ENCODE data around the gene GPRC5A. TPM values are rescaled to one million over a fixed set of nuclear protein-coding genes. Genes with fewer than 3 reads are reported as not detected.
"Not testable (repeated sequence)": the region's sequence is repeated elsewhere in the genome, so short reads cannot be mapped to it uniquely, and the experiment has no call there.

The GPRC5A gene
- total and polyA plus RNA-seq, 4 donors = 4.6 to 86.0 (median 22.5) TPM

DNA sequence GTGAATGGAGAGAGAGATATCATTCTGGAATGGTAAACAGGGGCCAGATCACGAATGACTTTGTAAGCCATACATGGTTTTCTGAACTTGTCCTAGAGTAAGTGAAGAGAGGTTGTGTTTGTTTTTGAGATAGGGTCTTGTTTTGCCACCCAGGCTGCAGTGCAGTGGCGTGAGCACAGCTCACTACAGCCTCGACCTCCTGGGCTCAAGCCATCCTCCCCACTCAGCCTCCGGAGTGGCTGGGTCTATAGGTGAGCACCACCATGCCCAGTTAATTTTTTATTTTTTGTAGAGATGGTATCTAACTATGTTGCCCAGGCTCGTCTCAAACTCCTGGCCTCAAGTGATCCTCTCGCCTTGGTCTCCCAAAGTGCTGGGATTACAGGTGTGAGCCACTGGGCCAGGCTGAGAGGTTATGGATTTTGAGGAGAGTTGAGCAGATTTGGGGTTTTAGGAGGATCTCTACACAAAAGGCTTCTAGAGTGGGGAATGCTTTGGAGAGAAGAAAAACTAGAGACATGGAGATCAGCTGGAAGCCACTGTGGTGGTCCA is 19.7 kb upstream of the GPRC5A start:
- no peaks in the 10 kb centered on the region for H3K4me1 ChIP-seq (ENCODE audit: control insufficient read depth in 1 of 2, insufficient read depth in 2 of 2, low read length in 2 of 2)
- no peak overlapping the region for H3K27ac ChIP-seq (ENCODE audit: low read depth in 1 of 2, low read length in 2 of 2)
- intact Hi-C loops (cut with DNase I) = no loop called here
- no peaks in the 10 kb centered on the region for H3K9me3 ChIP-seq (ENCODE audit: control insufficient read depth, low read length)
- DNase-seq (no peak), ATAC-seq (ENCODE audit: low FRiP score) (no peak)
- H3K27me3 ChIP-seq (ENCODE audit: control insufficient read depth in 1 of 2, insufficient read depth in 2 of 2, low read length in 1 of 2) = no peaks in the 10 kb centered on the region
- H3K4me3 ChIP-seq (ENCODE audit: low read length in 2 of 2) = no peak overlapping the region
- H3K36me3 ChIP-seq (ENCODE audit: control insufficient read depth in 1 of 2, insufficient read depth in 2 of 2, low read length in 1 of 2) = no peaks in the 10 kb centered on the region
- 86 to 91% methylated on average over 6 of the region's 6 CpGs for WGBS, 2 donors

DNA sequence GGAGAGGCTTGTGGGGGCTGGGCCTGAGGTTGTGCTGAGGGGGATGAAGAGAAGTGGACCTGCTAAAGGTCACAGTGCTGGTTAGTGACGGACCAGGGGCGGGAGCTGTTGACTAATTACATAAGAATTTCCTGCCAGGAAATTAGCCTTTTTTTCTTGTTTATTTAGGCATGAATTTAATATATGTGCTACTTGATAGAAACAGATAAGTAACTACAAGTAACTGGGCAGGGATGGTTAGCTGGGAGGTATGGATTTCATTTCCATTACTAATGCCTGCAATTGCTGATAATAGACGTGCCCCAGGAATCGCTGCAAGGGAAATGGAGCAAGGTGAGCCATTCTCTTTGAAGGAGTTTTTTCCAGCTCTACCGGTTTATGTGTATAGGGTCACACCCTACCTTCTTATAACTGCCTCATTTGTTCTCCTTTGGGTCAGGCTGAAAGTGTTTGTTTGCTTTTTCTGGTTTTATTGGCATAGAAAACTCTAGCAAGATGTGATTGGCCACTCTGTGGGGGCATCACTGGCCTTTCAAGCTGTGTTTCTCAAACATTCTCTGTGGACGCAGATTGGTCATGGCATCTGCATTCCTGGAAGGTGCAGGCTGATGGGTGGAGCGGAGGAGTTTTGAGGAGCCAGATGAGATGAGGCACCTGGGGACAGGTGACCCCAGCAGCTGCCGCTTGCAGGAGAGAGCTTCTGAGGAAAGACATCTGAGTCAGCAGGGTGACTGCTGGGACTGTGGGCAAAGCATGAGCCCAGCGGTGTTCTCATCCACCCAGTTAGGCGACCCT is 19.0 kb upstream of the GPRC5A start:
- Histone ChIP-seq H3K9me3 (ENCODE audit: control insufficient read depth, low read length) (no peaks in the 10 kb centered on the region), H3K27ac (ENCODE audit: low read depth in 1 of 2, low read length in 2 of 2) (no peak overlapping the region), H3K36me3 (ENCODE audit: control insufficient read depth in 1 of 2, insufficient read depth in 2 of 2, low read length in 1 of 2) (no peaks in the 10 kb centered on the region), H3K27me3 (ENCODE audit: control insufficient read depth in 1 of 2, insufficient read depth in 2 of 2, low read length in 1 of 2) (no peaks in the 10 kb centered on the region), H3K4me1 (ENCODE audit: control insufficient read depth in 1 of 2, insufficient read depth in 2 of 2, low read length in 2 of 2) (no peaks in the 10 kb centered on the region), H3K4me3 (ENCODE audit: low read length in 2 of 2) (no peak overlapping the region)
- DNase-seq (no peak), ATAC-seq (ENCODE audit: low FRiP score) (no peak)
- intact Hi-C loops (cut with DNase I) = no loop called here
- 78 to 79% methylated on average over 10 of the region's 10 CpGs for WGBS, 2 donors

DNA sequence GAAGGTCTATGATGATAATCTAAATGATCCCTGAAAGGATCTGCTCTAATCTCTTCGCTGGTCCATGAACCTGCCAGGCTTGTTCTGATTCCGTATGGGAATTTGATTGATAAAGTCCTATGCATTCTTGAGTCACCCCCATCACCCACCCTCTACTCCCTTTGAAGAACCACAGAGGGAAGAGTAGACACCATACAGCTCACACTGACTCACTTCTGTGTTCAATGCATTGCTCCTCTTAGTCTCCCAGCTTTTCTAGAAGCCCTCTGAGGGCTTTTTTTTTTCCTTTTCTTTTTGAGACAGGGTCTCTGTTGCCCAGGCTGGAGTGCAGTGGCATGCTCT is 18.5 kb upstream of the GPRC5A start:
- Histone ChIP-seq H3K4me3 (ENCODE audit: low read length in 2 of 2) (no peak overlapping the region), H3K27ac (ENCODE audit: low read depth in 1 of 2, low read length in 2 of 2) (no peak overlapping the region), H3K9me3 (ENCODE audit: control insufficient read depth, low read length) (no peaks in the 10 kb centered on the region), H3K27me3 (ENCODE audit: control insufficient read depth in 1 of 2, insufficient read depth in 2 of 2, low read length in 1 of 2) (no peaks in the 10 kb centered on the region), H3K36me3 (ENCODE audit: control insufficient read depth in 1 of 2, insufficient read depth in 2 of 2, low read length in 1 of 2) (no peaks in the 10 kb centered on the region), H3K4me1 (ENCODE audit: control insufficient read depth in 1 of 2, insufficient read depth in 2 of 2, low read length in 2 of 2) (no peaks in the 10 kb centered on the region)
- intact Hi-C loops (cut with DNase I) = no loop called here
- ATAC-seq (ENCODE audit: low FRiP score) (no peak), DNase-seq (no peak)
- 90 to 92% methylated on average over 2 of the region's 2 CpGs for WGBS, 2 donors

DNA sequence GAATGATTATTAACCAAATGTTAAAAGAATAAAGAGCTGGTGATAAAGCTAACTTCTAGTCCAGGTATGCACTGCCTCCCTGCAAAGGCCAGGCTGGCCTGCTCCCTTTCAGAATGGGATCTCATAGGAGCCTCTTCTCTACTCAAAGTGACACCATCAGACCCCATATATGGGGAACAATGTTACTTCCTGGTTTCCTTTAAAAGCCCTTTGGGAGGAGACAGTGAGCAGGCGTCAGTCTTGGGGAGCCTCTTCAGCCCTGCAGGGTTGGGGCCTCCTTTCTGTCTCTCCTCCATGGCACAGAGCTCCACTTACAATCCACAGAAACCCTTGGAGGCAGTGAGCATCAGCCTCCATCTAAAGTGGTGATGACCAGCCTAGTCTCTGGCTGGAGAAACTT is 17.3 kb upstream of the GPRC5A start:
- Histone ChIP-seq H3K27me3 (ENCODE audit: control insufficient read depth in 1 of 2, insufficient read depth in 2 of 2, low read length in 1 of 2) (no peaks in the 10 kb centered on the region), H3K27ac (ENCODE audit: low read depth in 1 of 2, low read length in 2 of 2) (no peak overlapping the region), H3K9me3 (ENCODE audit: control insufficient read depth, low read length) (no peaks in the 10 kb centered on the region), H3K4me1 (ENCODE audit: control insufficient read depth in 1 of 2, insufficient read depth in 2 of 2, low read length in 2 of 2) (no peaks in the 10 kb centered on the region), H3K36me3 (ENCODE audit: control insufficient read depth in 1 of 2, insufficient read depth in 2 of 2, low read length in 1 of 2) (no peaks in the 10 kb centered on the region), H3K4me3 (ENCODE audit: low read length in 2 of 2) (no peak overlapping the region)
- DNase-seq (no peak), ATAC-seq (ENCODE audit: low FRiP score) (no peak)
- intact Hi-C loops (cut with DNase I) = no loop called here
- WGBS, 2 donors = 86% methylated on average over 1 of the region's 1 CpG

DNA sequence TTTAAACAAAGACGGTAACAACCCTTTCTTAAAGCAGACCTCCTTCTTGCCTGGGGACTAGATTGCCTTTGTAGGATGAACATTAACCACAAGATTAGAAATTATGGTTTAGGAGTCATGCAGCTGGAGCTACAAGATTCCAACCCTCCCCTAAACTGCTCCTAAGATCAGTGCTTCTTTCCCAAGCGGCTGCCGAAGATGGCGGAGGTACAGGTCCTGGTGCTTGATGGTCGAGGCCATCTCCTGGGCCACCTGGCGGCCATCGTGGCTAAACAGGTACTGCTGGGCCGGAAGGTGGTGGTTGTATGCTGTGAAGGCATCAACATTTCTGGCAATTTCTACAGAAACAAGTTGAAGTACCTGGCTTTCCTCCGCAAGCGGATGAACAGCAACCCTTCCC is 16.1 kb upstream of the GPRC5A start:
- ATAC-seq (ENCODE audit: low FRiP score); H3K4me1 ChIP-seq (ENCODE audit: control insufficient read depth in 1 of 2, insufficient read depth in 2 of 2, low read length in 2 of 2); H3K27ac ChIP-seq (ENCODE audit: low read depth in 1 of 2, low read length in 2 of 2); H3K27me3 ChIP-seq (ENCODE audit: control insufficient read depth in 1 of 2, insufficient read depth in 2 of 2, low read length in 1 of 2); H3K9me3 ChIP-seq (ENCODE audit: control insufficient read depth, low read length); DNase-seq; intact Hi-C loops (cut with DNase I); H3K36me3 ChIP-seq (ENCODE audit: control insufficient read depth in 1 of 2, insufficient read depth in 2 of 2, low read length in 1 of 2); H3K4me3 ChIP-seq (ENCODE audit: low read length in 2 of 2): not testable (repeated sequence)
- 96 to 97% methylated on average over 10 of the region's 10 CpGs for WGBS, 2 donors

DNA sequence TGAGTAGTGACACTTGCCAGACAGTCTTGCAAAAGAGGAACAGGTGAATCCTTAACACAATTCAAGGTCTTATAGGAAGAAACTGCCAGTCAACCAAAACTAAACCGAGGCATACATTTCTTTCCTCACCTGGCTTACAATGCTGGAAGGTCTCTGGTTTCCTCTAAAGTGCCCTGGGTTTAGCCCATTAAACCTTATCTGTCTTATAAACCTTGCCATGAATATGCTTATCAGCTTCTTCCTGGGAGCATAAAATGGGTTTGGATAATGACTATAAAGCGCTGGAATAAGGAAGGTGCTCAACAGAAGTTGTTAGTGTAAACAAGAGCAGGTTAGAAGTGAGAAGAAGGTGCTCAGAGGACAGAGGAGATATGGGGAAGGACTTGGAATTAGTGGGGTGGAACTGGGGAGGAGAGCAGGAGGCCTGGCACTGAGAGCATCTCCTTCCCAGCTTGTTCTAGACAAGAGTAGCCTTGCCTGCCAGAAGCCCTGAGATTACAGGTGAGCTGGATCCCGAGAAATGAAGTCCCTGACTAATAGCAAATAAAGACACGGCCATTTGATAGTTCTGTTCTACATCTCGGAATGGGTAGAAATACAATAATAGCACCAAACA is 14.1 kb upstream of the GPRC5A start:
- H3K27ac ChIP-seq (ENCODE audit: low read depth in 1 of 2, low read length in 2 of 2) = peak overlapping the region in 1 of 2 donors; percentile 2
- no peaks in the 10 kb centered on the region for H3K27me3 ChIP-seq (ENCODE audit: control insufficient read depth in 1 of 2, insufficient read depth in 2 of 2, low read length in 1 of 2)
- H3K4me3 ChIP-seq (ENCODE audit: low read length in 2 of 2) = no peak overlapping the region
- DNase-seq = no peak
- ATAC-seq (ENCODE audit: low FRiP score) = no peak
- H3K36me3 ChIP-seq (ENCODE audit: control insufficient read depth in 1 of 2, insufficient read depth in 2 of 2, low read length in 1 of 2) = no peaks in the 10 kb centered on the region
- intact Hi-C loops (cut with DNase I) = no loop called here
- no peaks in the 10 kb centered on the region for H3K9me3 ChIP-seq (ENCODE audit: control insufficient read depth, low read length)
- WGBS, 2 donors = 24 to 25% methylated on average over 5 of the region's 5 CpGs
- H3K4me1 ChIP-seq (ENCODE audit: control insufficient read depth in 1 of 2, insufficient read depth in 2 of 2, low read length in 2 of 2) = peaks cover 0 to 3% of the 10 kb centered on the region in 2 donors

DNA sequence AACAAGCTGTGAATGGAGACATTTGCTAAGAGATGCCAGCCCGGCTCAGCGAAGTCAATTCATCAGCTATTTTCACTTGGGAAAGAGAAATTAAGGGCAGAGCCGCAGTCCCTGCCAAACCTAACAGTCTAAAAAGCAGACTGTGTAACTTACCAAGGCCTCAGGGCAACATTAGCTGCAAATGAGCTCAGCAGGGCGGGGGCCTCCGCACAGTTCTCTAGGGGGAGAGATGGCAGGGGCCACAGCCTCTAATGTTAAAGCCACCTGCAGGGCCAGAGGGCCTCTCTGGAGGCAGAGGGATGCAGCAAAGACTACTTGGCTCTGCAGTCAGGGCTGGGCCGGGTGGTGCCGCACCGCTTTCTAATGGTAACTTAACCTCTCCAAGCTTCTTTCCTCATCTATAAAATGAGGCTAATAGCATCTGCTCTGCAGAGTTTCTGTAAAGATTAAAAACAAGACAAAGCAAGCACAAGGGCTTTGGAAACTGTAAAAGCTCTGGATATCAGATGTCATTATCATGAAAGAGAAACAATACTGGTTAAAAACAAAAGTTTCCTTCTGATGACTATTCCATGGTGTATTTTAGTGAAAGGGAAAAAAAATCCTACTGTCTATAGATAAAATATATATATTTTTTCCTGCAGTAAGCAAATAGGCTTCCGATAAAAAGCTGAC is 13.4 kb upstream of the GPRC5A start:
- ATAC-seq (ENCODE audit: low FRiP score) = peak; percentile 58
- Histone ChIP-seq H3K36me3 (ENCODE audit: control insufficient read depth in 1 of 2, insufficient read depth in 2 of 2, low read length in 1 of 2) (no peaks in the 10 kb centered on the region), H3K4me1 (ENCODE audit: control insufficient read depth in 1 of 2, insufficient read depth in 2 of 2, low read length in 2 of 2) (peaks cover 0 to 3% of the 10 kb centered on the region in 2 donors), H3K27me3 (ENCODE audit: control insufficient read depth in 1 of 2, insufficient read depth in 2 of 2, low read length in 1 of 2) (no peaks in the 10 kb centered on the region), H3K9me3 (ENCODE audit: control insufficient read depth, low read length) (no peaks in the 10 kb centered on the region), H3K27ac (ENCODE audit: low read depth in 1 of 2, low read length in 2 of 2) (peak overlapping the region; percentile 2 to 20), H3K4me3 (ENCODE audit: low read length in 2 of 2) (no peak overlapping the region)
- DNase-seq = peak in 1 of 2 donors; percentile 59
- WGBS, 2 donors = 14 to 18% methylated on average over 9 of the region's 9 CpGs
- intact Hi-C loops (cut with DNase I) = no loop called here

DNA sequence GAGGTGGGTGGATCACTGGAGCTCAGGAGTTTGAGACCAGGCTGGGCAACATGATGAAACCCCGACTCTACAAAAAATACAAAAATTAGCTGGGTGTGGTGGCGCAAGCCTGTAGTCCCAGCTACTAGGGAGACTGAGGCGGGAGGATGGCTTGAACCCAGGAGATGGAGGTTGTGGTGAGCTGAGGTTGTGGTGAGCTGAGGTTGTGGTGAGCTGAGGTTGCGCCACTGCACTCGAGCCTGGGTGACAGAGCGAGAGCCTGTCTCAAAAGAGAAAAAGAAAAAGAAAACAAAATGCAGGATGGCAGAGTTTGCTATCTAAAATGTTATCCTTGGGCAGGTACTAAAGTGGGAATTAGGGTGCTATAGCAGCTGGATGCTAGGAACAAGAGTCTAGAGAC is 10.8 kb upstream of the GPRC5A start:
- ATAC-seq (ENCODE audit: low FRiP score) = no peak
- WGBS, 2 donors = 85 to 91% methylated on average over 6 of the region's 6 CpGs
- no peak overlapping the region for H3K4me3 ChIP-seq (ENCODE audit: low read length in 2 of 2)

More for the DNA sequence above, 10.8 kb upstream of the GPRC5A start:
- Histone ChIP-seq H3K36me3 (ENCODE audit: control insufficient read depth in 1 of 2, insufficient read depth in 2 of 2, low read length in 1 of 2) (no peaks in the 10 kb centered on the region), H3K27me3 (ENCODE audit: control insufficient read depth in 1 of 2, insufficient read depth in 2 of 2, low read length in 1 of 2) (no peaks in the 10 kb centered on the region), H3K9me3 (ENCODE audit: control insufficient read depth, low read length) (no peaks in the 10 kb centered on the region), H3K27ac (ENCODE audit: low read depth in 1 of 2, low read length in 2 of 2) (no peak overlapping the region), H3K4me1 (ENCODE audit: control insufficient read depth in 1 of 2, insufficient read depth in 2 of 2, low read length in 2 of 2) (peaks cover 0 to 3% of the 10 kb centered on the region in 2 donors)
- no peak for DNase-seq
- intact Hi-C loops (cut with DNase I) = no loop called here

All from aorta (tissue), 5 donors.